HFFc6 (cell line): Measurements from ENCODE around the gene SCD. TPM values are rescaled to one million over a fixed set of nuclear protein-coding genes. Genes with fewer than 3 reads are reported as not detected.
A peak's percentile ranks its signal among the peaks of the same experiment; 100 is the strongest.

Experiments
- DNase-seq: peaks from one replicate; pipeline ENCODE4 v3.0.0-alpha.2; 2018
- H3K27ac Mint-ChIP-seq: 2 replicates; pipeline ENCODE4 v1.8.0; 2020; ENCODE audit warnings: mild to moderate bottlenecking, mixed read lengths
- H3K27me3 Mint-ChIP-seq: 2 replicates; pipeline ENCODE4 v1.8.0; 2021; ENCODE audit warnings: mild to moderate bottlenecking, moderate library complexity, mixed read lengths; ENCODE audit not compliant: insufficient read depth
- H3K36me3 Mint-ChIP-seq: 2 replicates; pipeline ENCODE4 v1.8.0; 2021; ENCODE audit warnings: low read depth, mixed read lengths
- H3K4me1 Mint-ChIP-seq: 2 replicates; pipeline ENCODE4 v1.8.0; 2020; ENCODE audit warnings: low read depth, mixed read lengths
- H3K4me3 Mint-ChIP-seq: 2 replicates; pipeline ENCODE4 v1.8.0; 2020; ENCODE audit warnings: mild to moderate bottlenecking, moderate library complexity, mixed read lengths
- H3K9me3 Mint-ChIP-seq: 2 replicates; pipeline ENCODE4 v1.8.0; 2020; ENCODE audit warnings: mild to moderate bottlenecking, mixed read lengths
- CTCF ChIP-seq: fragments of 200-600 bp; sonication (generic); IDR thresholded peaks from 2 replicates; pipeline ENCODE4 v1.5.0; 2021; ENCODE audit warnings: antibody characterized with exemption, mild to moderate bottlenecking
- total RNA-seq, 6 experiments: library from RNA; stranded (reverse); fragmentation: NEBNext Ultra II Directional; extraction: Animal tissue kit (Norgen Biotek cat#: 25700); gene quantifications; 2 replicates in 1 of 6; 3 replicates in 5 of 6; pipeline ENCODE4 v1.2.3, GENCODE V29; 2021

SCD gene
- total RNA-seq, 6 experiments from 2014 or later: 11.5 to 16.8 (median 14.9) TPM

- TF ChIP-seq CTCF: no peak
- Mint-ChIP-seq H3K4me3 (no peak overlapping the region), H3K27ac (no peak overlapping the region), H3K36me3 (no peaks in the 10 kb centered on the region), H3K27me3 (peaks cover 39% of the 10 kb centered on the region), H3K9me3 (no peaks in the 10 kb centered on the region), H3K4me1 (no peaks in the 10 kb centered on the region)
- DNase-seq: no peak
Measured at GRCh38 chr10:100333106-100333505, 13.9 kb upstream of the SCD start.

GRCh38 chr10:100333661-100334440 lies 13.2 kb upstream of the SCD start:
- Mint-ChIP-seq H3K4me3 (no peak overlapping the region), H3K27ac (no peak overlapping the region), H3K4me1 (no peaks in the 10 kb centered on the region), H3K27me3 (peaks cover 39% of the 10 kb centered on the region), H3K9me3 (no peaks in the 10 kb centered on the region), H3K36me3 (no peaks in the 10 kb centered on the region)
- TF ChIP-seq CTCF: no peak
- no peak for DNase-seq

- no peak for DNase-seq
- no peak for TF ChIP-seq CTCF
- Mint-ChIP-seq H3K4me3 (no peak overlapping the region), H3K36me3 (no peaks in the 10 kb centered on the region), H3K27ac (no peak overlapping the region), H3K4me1 (no peaks in the 10 kb centered on the region), H3K27me3 (peaks cover 36% of the 10 kb centered on the region), H3K9me3 (no peaks in the 10 kb centered on the region)
Measured at GRCh38 chr10:100334762-100335161, 12.3 kb upstream of the SCD start.

GRCh38 chr10:100338434-100339036 lies 8.5 kb upstream of the SCD start:
- Mint-ChIP-seq H3K27ac (no peak overlapping the region), H3K4me3 (no peak overlapping the region), H3K9me3 (no peaks in the 10 kb centered on the region), H3K36me3 (no peaks in the 10 kb centered on the region), H3K27me3 (peaks cover 19% of the 10 kb centered on the region), H3K4me1 (peaks cover 10% of the 10 kb centered on the region; the same call in 1 of the 2 replicates)
- peak; percentile 35 for DNase-seq
- peak; percentile 94 for TF ChIP-seq CTCF

GRCh38 chr10:100339236-100339635 lies 7.8 kb upstream of the SCD start:
- peaks cover 10% of the 10 kb centered on the region; the same call in 1 of the 2 replicates for H3K4me1 Mint-ChIP-seq
- H3K4me3 Mint-ChIP-seq: no peak overlapping the region
- no peak for DNase-seq
- no peak overlapping the region for H3K27ac Mint-ChIP-seq
- peaks cover 19% of the 10 kb centered on the region for H3K27me3 Mint-ChIP-seq
- no peaks in the 10 kb centered on the region for H3K36me3 Mint-ChIP-seq
- no peaks in the 10 kb centered on the region for H3K9me3 Mint-ChIP-seq
- TF ChIP-seq CTCF: no peak
